Activated T-cell treated with anti-CD3 and anti-CD28 coated beads for 1 hour (primary cell): ENCODE measurements around the gene MAPKAP1.

ENCODE experiments used
- DNase-seq: peaks from one replicate; pipeline ENCODE4 v3.0.0-alpha.2; 2020; ENCODE audit warnings: low read depth

The MAPKAP1 gene

DNA sequence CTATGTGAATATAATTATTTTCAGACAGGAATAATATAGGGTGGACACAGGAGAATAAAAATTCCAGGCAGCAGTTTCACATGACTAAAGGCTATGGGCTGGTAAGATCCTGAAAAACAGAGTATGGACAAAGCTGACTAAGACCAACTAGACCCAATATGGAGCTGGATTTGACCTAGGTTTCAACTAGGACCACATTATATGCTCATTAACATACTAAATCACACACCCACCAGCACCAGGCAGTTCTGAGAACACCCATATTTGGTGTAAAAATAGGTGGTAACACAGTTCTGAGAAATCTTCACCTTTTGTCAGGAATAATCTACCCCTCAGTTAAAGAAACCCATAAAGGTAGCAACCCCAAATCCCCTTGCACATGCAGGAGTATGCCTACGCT is 64.7 kb downstream of the MAPKAP1 start:
- DNase-seq, result no peak

DNA sequence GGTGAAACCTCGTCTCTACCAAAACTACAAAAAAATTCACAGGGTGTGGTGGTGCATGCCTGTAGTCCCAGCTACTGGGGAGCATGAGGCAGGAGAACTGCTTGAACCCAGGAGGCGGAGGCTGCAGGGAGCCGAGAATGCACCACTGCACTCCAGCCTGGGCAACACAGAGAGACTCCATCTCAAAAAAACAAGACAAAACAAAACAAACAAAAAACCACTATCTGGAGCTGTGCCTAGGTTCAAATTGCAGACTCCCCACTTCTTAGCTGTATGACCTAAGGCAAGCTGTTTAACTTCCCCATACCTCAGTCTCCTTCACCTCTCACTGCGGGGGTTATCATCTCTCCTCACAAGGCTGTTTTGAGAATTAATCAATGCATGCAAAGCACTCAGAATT is 68.0 kb downstream of the MAPKAP1 start:
- DNase-seq, result no peak

DNA sequence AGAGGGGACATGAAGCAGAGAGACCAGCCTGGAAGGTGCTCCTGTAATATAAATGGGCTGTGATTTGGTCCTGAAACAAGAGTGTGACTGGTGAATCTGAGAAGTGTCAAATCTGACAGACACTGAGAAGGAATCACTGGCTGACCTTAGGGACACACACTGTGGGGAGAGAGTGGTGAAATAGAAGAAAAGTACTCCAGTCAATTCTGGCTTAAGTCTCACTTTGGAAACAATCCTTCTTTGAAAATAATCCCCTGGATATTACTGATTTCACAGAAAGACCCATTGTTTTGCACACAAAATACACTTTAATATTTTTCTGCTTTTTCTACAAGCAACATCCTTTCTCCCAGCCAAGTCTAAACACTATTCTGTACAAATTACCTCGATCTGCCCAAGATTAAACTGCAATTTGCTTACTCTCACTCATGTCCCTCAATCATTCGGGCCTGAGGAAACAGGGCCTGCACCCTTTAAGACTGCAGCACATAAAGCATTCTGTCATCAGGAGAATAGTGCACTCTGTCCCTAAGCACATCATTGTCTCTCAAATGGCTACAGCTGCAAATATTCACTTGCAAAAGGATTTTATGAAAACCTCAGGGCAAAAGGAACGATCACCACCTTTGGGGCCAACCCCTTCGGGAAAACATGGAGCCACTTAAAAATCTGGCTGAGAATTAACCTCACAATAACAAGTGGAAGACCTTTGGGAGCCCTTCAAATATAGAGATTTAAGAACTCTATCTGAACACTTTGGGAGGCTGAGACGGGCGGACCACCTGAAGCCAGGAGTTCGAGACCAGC is 68.6 kb downstream of the MAPKAP1 start:
- no peak for DNase-seq

DNA sequence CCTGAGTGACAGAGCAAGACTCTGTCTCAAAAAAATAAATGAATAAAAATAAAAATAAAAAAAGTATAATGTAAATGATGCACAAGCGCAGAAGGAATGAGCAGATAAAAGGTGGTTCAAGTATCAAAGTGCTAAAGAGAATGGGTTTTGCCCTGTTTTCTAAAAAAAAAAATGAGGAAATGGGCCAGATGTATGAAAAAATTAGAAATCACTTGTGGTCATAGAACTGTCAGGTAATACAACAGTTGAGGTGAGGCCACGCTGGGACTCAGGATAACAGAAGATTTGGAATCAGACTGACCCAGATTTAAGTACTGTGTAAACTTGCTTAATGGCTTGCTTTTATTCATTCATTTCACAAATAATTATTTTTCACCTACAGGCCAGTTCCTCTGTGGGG is 69.8 kb downstream of the MAPKAP1 start:
- DNase-seq, result no peak

DNA sequence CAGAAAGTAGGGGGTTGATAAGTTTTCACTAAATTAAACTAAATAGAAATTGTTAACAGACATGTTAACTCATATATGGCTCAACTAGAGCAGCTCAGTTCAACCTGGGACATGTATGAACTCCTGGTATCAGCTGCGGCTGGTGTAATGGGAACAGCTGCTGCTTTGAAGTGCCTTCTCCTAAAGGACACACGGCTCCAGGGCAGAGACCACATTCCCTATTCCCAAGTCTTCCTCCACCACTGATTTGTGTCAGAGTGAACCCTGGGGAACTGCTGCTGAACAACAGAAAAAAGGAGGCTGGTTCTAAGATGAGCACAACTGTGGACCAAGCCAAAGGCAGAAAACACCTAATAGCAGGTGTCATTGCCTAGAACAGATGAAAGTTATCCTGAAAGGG is 71.1 kb downstream of the MAPKAP1 start:
- DNase-seq, result no peak

DNA sequence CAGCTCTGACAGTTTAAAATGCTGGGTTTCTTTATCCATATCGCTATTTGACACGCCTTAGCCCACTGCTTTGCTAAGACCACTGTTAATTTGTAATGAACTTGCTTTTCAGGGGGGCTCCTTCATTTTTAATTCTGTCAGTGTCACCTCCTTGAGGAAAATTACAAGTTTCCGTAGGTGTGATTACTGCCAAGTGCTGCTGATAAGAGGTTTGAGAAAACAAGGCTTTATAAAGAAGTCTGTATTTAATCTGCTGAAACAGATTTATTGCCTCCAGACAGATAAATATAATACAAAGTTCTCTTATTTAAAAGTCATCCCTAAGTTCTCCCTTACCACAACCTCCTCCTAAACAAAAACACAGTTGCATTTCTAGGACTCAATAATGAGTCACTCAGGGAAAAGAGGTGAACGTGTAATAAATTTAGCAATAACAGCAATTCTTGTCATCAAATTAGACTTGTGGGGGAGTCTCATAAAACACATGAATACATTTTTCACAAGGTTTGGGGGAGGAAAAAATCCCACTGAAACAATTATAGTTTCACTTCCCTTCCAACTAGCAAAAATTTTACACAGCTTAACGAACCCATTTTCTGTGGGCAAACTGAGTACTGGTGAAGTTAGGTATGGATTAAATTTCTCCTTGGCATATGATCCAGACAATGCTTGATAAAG is 72.8 kb downstream of the MAPKAP1 start:
- no peak for DNase-seq

DNA sequence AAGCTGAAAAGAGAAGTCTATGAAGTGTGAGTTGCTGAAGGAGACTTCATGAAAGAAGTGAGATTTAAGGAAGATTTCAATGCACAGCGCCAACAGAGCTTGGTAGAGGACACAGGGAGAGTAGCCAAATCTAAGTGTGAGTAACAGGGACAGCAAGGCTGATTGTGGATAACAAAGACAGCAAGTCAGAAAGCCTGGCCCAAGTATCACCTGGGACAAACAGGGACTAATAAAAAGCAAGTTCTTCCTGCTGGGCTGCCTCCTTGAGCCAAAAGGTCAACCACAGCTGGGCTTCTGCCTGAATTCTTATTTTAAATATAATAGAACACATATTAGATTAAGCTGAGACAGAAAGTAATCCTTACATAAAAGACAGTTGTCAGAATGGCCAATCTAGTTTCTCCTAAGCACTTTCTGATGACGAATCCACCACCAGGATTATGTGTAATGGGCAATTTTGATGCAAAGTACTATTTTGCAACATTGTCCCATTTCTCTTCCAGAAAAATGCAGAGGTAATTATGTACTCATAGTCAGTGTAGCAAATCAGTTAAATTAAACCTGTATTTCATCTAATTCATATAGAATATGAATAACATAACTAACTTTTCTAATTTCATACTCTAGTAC is 73.8 kb downstream of the MAPKAP1 start:
- DNase-seq, result no peak

DNA sequence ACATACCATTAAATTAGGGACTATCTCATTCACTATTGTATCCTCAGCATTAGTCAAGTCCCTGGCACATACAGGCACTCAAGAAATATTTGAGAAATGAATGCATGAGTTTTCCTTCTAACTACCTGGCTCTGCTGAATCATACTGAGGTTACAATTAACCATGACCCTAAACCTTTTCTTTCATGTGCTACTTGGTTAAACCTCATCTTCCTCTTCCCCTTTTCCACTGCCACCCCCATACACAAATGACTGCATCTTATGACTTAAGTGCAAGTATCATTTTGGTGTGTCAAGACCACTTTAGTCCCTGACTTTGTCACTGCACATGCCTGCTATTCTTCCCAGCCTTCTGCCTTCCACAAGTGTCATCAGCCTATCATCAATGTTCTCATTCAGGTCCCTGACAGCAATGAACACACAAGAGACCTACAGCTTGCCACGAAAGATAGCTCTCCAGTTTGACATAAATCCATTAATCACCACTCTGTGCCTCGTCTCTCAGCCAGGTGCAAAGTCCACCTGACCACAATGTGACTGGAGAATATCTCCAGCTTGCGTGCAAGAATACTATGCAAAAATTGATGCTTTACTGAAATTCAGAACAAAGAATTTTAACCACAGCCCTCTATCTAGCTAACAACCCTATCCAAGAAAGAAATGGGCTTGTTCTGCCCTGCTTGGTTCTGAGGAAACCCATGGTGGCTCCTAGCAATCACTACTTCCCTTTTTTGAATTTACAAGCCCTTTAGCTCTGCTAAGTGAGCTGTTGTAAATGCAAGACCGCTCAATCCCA is 74.5 kb downstream of the MAPKAP1 start:
- DNase-seq, result no peak

DNA sequence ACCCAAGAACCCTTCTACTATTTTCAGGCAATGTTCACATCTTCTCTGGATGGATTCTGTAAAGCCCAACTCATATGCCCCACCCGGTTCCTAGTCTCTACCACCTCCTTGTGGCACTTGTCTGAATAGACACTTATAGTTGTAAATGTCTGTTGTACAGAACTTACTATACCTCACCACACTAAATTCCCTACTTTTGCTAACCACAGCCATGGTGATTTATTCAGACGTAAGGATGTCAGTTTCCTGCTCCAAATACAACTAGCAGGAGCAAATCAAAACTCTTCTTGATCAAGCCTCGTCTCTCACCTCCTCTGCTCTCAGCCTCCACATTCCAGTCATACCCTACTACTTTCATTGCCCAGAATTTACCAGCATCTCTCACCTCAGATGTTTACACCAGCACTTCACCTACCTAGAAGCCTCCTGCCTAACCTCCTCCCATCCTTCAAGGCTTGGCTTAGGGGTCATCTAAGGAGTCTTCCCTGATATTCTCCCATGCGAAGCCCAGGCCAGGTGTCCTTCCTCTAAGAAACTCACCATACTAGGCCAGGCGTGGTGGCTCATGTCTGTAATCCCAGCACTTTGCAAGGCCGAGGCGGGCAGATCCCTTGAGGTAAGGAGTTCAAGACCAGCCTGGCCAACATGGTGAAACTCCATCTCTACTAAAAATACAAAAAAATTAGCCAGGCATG is 75.5 kb downstream of the MAPKAP1 start:
- no peak for DNase-seq

DNA sequence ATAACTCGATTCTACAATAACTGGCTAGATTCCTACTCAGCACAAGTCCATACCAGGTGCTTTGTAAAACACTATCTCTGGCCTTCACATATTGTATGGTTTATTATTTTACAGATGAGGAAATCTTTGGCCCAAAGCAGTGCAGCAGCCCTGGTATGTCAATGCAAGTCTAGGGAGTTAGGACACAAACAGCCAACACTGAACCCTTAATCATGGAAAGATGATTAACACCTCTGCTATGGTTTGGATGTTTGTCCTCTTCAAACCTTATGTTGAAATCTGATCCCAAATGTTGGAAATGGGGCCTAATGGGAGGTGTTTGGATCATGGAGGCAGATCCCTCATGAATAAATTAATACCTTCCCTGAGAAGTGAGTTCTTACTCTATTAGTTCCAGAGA is 76.6 kb downstream of the MAPKAP1 start:
- DNase-seq, result no peak

DNA sequence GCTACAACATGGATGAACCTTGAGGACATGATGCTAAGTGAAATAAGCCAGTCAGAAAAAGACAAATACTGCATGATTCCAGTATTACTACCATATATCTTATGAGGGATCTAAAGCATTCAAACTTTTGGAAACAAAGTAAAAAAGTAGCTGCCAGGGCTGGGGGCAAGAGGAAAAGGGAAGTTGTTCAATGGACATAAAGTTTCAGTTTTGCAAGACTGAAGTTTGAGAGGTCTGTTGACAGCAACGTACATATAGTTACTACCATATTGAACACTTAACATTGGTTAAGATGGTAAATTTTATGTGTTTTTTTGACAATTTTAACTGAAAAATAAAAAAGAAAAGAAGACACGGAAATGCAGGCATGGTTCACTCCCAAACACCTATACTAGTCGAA is 77.6 kb downstream of the MAPKAP1 start:
- no peak for DNase-seq

DNA sequence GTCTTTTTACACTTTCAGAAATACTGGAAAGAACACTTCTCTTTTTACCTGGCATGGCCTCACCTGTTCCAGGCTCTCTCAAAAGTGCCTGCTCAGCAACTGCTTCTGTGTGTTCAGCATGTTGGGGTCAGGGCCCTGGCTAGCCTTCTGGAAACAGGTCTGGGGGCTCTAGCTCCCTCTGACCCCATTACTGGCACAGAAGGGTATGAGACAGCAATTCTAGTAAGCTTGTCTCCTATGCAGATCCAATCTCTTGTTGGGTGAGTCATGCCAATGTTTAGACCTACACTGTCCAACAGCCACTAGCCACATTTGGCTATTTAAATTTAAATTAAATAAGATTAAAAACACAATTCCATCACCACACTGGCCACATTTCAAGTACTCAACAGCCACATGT is 80.8 kb downstream of the MAPKAP1 start:
- no peak for DNase-seq

DNA sequence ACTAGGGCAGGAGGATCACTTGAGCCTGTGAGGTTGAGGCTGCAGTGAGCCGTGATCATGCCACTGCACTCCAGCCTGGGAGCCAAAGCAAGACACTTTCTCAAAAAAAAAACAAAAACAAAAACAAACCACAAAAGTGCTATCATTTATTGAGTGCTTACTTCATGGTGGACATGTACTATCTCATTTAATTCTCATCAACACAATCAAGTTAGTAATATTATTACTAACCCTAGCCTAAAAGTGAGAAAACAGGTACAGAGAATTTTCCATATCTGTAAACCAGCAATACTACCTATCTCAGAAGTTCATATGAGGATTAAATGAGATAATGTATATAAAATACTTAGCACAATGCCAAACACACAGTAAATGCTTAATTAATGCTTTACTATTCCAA is 85.8 kb downstream of the MAPKAP1 start:
- DNase-seq, result no peak

DNA sequence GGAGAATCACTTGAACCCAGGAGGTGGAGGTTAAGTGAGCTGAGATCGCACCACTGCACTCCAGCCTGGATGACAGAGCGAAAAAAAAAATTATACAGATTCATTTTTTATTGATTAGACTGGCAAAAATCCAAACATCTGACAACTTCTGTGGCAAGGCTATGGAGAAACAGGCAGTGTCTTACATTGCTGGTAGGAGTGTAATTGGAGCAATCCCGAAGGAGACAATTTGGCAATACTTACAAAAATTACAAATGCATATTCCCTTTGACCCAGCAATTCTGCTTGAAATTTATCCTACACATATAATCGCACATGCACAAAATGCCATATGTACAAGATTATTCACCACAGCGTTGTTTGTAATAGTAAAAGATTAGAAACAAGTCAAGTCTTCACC is 86.8 kb downstream of the MAPKAP1 start:
- no peak for DNase-seq

DNA sequence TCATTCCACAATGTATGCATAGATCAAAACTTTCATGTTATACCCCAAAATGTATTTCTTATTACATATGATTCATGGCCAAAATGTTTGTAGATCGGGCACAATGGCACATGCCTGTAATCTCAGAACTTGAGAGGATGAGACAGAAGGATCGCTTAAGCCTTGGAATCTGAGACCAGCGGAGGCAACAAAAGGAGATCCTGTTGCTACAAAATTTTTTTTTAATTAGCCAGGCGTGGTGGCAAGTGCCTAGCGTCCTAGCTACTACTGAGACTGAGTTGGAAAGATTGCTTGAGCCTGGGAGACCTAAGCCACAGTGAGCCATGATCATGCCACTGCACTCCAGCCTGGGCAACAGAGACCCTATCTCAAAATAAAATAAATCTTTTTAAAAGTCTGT is 89.9 kb downstream of the MAPKAP1 start:
- no peak for DNase-seq

DNA sequence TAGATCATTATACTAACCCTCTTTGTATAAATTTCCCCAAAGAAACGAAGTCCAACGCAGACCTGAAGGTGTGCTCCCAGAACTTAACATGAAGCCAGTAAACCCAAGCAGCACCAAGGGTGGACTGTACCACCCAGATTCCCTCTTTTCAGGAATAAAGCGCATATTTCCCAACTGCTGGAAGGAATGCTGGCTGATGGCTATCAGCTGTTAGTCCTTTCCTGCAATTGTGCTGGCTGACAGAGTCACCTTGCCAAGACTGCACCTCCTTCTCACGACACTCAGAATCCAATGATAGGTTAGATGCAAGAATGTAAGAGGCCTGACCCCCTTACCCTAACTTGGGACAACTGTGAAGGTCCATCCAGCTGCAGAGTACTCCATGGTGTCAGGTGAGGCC is 93.9 kb downstream of the MAPKAP1 start:
- no peak for DNase-seq

DNA sequence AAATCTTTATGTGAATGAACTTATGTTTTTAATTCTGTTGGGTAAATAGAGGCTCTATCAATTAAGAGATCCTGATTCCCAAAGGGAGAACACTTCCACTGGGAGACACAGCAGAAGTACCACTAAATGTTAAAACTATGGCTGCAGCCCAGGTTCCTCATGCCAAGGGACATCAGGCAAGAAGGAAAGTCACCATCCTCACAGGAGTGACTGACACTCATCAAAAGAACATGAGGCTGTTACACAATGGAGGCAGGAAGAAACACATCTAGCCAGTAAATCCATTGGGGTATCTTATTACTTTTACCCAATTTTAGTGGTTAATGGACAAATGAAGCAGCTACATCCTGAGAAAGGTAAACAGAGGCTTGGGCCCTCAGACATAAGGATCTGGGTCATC is 94.4 kb downstream of the MAPKAP1 start:
- DNase-seq, result no peak

DNA sequence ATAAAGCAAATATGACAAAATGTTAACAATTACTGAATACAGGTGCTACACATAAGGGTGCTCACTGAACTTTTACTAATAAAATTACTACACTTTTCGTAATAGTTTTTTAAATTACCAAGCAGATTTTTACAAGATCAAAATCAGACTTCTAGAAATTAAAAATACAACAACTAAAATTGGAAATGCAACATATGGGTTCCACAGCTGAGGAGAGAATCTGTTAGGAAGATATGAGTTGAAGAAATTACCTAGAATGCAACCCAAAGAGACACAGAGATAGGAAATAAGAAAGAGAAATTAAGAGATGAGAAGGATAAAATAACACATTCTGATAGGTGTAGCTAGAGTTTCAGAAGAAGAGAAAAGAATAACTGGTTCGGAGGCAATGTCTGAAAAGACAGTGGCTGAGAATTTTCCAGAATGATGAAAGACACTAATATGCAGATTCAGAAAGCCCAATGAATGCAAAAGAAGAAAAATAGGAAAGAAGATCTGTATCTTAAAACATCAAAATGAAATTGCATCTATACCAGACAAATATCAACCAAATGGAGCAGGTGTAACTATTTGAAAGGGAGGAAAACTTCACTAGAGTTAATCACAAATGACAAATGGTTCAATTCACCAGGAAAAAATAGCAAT is 95.8 kb downstream of the MAPKAP1 start:
- DNase-seq, result no peak

DNA sequence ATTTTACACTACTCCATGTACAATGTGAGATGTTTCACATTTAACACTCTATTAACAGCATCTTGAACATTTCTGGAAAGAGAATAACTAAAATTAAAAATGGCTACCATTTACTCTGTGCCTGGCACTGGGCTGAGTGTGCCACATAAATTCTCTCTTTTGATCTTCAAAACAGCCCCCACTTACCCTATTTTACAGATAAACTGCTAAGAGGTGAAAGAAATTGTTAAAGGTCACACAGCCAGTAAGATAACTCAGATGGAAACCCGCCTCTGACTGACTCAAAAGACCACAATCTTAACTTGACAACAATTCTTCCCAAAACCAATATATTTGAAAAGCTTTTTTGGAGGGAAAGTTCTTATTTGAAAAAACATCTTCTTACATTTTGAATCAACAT is 97.3 kb downstream of the MAPKAP1 start:
- DNase-seq, result no peak

DNA sequence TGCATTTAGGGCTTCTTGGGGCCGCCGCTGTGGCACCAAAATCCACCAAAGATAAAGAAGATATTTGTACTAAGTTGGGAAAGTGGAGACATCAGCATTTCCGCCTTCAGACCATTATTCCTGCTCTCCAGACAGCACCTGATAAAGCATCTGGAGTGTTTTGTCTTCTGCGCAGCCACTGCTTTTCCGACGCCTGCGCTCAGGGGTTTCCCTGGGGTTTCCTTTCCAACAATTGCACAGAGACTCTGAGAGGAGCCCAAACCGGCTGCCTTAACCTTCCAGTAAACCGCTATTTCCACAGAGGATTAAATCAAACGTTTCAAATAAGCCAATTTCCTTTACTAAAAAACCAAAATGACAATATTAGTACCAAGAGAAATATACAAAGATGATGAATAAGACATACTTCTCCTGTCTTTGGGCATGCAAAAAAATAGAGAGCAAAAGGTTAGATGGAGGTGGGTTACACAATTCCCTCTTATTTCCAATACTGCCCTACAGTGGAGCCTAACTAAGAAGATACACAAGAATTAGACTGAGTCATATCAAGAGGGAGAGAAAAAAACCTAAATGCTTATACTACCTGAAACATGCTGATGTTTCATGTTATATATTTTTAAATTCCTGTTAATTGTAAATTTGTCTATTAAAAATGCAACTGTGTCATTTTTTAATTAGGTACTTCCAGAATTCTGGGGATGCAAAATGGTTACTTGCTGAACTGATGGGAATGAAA is 98.4 kb downstream of the MAPKAP1 start:
- DNase-seq, result no peak

DNA sequence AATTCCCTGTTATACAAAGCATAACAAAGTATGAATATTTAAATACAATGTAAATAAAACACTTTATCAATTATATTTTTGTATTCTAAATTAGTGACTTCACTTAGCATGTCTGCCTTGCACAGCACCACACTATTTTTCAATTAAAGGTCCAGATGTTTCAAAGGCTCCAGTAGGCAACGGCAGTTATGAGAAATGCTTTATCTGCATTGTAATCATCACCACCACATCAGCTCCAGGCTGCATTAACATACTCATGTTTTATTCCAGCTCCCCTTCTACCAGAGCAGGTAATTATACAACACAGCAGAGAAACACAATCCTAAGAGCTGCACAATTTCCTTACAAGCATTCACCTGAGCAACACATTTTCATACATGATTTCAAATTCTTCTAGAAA is 102.8 kb downstream of the MAPKAP1 start:
- no peak for DNase-seq
